HG03045 (cell line): ENCODE measurements around the gene OSBPL3.

Experiments used
- ATAC-seq: cut with Tn5 transposase; IDR thresholded peaks from one replicate; pipeline ENCODE4 v1.9.1; 2021; ENCODE audit warnings: mild to moderate bottlenecking, moderate library complexity; ENCODE audit not compliant: unreplicated experiment

Gene OSBPL3

GRCh38 chr7:24868741-24869140, 111.2 kb downstream of the OSBPL3 start:
- ATAC-seq, result no peak

GRCh38 chr7:24866004-24866615, 113.9 kb downstream of the OSBPL3 start:
- ATAC-seq, result no peak

GRCh38 chr7:24864214-24864817, 115.7 kb downstream of the OSBPL3 start:
- ATAC-seq, result no peak

GRCh38 chr7:24863626-24864025, 116.4 kb downstream of the OSBPL3 start:
- ATAC-seq, result no peak

- no peak for ATAC-seq
These were observed 117.5 kb downstream of the OSBPL3 start for GRCh38 chr7:24862461-24862860.

- ATAC-seq, result no peak
These were observed 118.6 kb downstream of the OSBPL3 start for GRCh38 chr7:24861336-24861735.

- ATAC-seq, result no peak
These were observed 119.4 kb downstream of the OSBPL3 start for GRCh38 chr7:24860611-24861010.

- ATAC-seq, result no peak
These were observed 121.6 kb downstream of the OSBPL3 start for GRCh38 chr7:24858108-24858977.

- ATAC-seq, result no peak
These were observed 122.4 kb downstream of the OSBPL3 start for GRCh38 chr7:24857623-24858022.

GRCh38 chr7:24854866-24855265, 125.1 kb downstream of the OSBPL3 start:
- ATAC-seq, result no peak

- ATAC-seq, result no peak
These were observed 128.2 kb downstream of the OSBPL3 start for GRCh38 chr7:24851786-24852185.

GRCh38 chr7:24848878-24849277, 131.1 kb downstream of the OSBPL3 start:
- no peak for ATAC-seq

GRCh38 chr7:24847754-24848153, 132.2 kb downstream of the OSBPL3 start:
- no peak for ATAC-seq

GRCh38 chr7:24843821-24844434, 136.1 kb downstream of the OSBPL3 start:
- ATAC-seq, result no peak

GRCh38 chr7:24842449-24843241, 137.3 kb downstream of the OSBPL3 start:
- peak; percentile 58 for ATAC-seq

GRCh38 chr7:24842029-24842428, 137.9 kb downstream of the OSBPL3 start:
- ATAC-seq, result no peak

- no peak for ATAC-seq
These were observed 139.4 kb downstream of the OSBPL3 start for GRCh38 chr7:24840563-24840962.

GRCh38 chr7:24836084-24836483, 143.9 kb downstream of the OSBPL3 start:
- peak; percentile 54 for ATAC-seq

GRCh38 chr7:24835643-24836042, 144.3 kb downstream of the OSBPL3 start:
- ATAC-seq, result no peak

GRCh38 chr7:24834128-24834798, 145.7 kb downstream of the OSBPL3 start:
- peak; percentile 62 for ATAC-seq
